Suprapubic skin (tissue), 4 donors: ENCODE results near the gene DNAJC10. TPM values are rescaled to one million over a fixed set of nuclear protein-coding genes. Genes with fewer than 3 reads are reported as not detected.
"Not testable (repeated sequence)": the region's sequence is repeated elsewhere in the genome, so short reads cannot be mapped to it uniquely, and the experiment has no call there.

Experiments
- DNase-seq, 2 donors: peaks; one replicate each; pipeline ENCODE4 v3.0.0-alpha.2; 2019; ENCODE audit warnings: low spot score in 2 of 2
- H3K27ac ChIP-seq: fragments of 200-600 bp; sonication (generic); one replicate; pipeline ENCODE4 v1.5.1; 2019
- H3K27me3 ChIP-seq: fragments of 200-600 bp; sonication (generic); one replicate; pipeline ENCODE4 v1.5.1; 2019
- H3K36me3 ChIP-seq: fragments of 200-600 bp; sonication (generic); one replicate; pipeline ENCODE4 v1.5.1; 2019
- H3K4me1 ChIP-seq: fragments of 200-600 bp; sonication (generic); one replicate; pipeline ENCODE4 v1.5.1; 2019
- H3K4me3 ChIP-seq: fragments of 200-600 bp; sonication (generic); one replicate; pipeline ENCODE4 v1.5.1; 2019; ENCODE audit warnings: mild to moderate bottlenecking
- H3K9me3 ChIP-seq: fragments of 200-600 bp; sonication (generic); one replicate; pipeline ENCODE4 v1.5.1; 2019
- EP300 ChIP-seq: sonication (generic); formaldehyde crosslinking; IDR thresholded peaks from one replicate; pipeline ENCODE4 v1.6.1; 2017; ENCODE audit warnings: antibody characterized with exemption
- POLR2A ChIP-seq, 2 donors: fragments of 450-650 bp; IDR thresholded peaks; one replicate each; pipeline ENCODE4 v1.6.1; 2017; ENCODE audit warnings: antibody characterized with exemption in 2 of 2, mild to moderate bottlenecking in 2 of 2, moderate library complexity in 2 of 2
- POLR2AphosphoS5 ChIP-seq, 3 donors: sonication (generic); formaldehyde crosslinking; IDR thresholded peaks; one replicate each; pipeline ENCODE4 v1.6.1; 2017; ENCODE audit warnings: antibody characterized with exemption in 3 of 3
- WGBS: methylation state at CpG from one replicate; pipeline ENCODE4 v1.1.5; 2018; 5-methylcytosine and 5-hydroxymethylcytosine counted together
- total RNA-seq, 4 donors: library from RNA; depleted of rRNA; stranded (reverse); fragments of >200 nt; gene quantifications; one replicate each; pipeline ENCODE4 v1.1.0, GENCODE V29; 2016
- TF ChIP-seq, protein P1 (sequence below), 2 donors: fragments of 200-600 bp in 1 of 2; fragments of 450-650 bp in 1 of 2; sonication (generic) in 1 of 2; IDR thresholded peaks; one replicate each; pipeline ENCODE4 v1.5.1; 2016 to 2019; ENCODE audit warnings: antibody characterized with exemption in 2 of 2, mild to moderate bottlenecking in 1 of 2, moderate library complexity in 1 of 2

DNAJC10 gene
- total RNA-seq, 4 donors from 2014 or later, result 25.5 to 33.4 (median 29.0) TPM

DNA sequence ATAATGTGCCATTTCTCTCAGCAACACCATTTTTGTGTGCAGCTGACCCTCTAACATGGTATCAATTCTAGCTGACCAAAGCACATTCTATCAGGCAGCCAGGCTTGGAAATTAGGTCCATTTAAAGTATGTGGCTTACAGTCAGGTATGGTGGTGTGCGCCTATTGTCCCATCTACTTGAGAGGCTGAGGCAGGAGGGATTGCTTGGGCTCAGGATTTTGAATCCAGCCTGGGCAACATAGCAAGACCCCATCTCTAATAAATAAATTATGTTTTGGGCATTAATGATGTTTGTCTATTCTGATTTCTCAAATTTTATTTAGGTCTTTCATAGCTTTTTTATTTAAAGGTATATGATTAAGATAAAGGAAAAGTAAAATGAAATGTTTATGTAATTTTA is 63.3 kb downstream of the DNAJC10 start:
- Histone ChIP-seq H3K4me3 (no peak overlapping the region), H3K4me1 (no peaks in the 10 kb centered on the region), H3K36me3 (peaks cover 20% of the 10 kb centered on the region), H3K27me3 (no peaks in the 10 kb centered on the region), H3K27ac (no peak overlapping the region), H3K9me3 (no peaks in the 10 kb centered on the region)
- DNase-seq, result no peak
- no peak for TF ChIP-seq POLR2AphosphoS5 (IDR thresholded peaks at IDR 0.05)
- TF ChIP-seq POLR2A (IDR thresholded peaks at IDR 0.05), result no peak
- TF ChIP-seq, protein P1, sequence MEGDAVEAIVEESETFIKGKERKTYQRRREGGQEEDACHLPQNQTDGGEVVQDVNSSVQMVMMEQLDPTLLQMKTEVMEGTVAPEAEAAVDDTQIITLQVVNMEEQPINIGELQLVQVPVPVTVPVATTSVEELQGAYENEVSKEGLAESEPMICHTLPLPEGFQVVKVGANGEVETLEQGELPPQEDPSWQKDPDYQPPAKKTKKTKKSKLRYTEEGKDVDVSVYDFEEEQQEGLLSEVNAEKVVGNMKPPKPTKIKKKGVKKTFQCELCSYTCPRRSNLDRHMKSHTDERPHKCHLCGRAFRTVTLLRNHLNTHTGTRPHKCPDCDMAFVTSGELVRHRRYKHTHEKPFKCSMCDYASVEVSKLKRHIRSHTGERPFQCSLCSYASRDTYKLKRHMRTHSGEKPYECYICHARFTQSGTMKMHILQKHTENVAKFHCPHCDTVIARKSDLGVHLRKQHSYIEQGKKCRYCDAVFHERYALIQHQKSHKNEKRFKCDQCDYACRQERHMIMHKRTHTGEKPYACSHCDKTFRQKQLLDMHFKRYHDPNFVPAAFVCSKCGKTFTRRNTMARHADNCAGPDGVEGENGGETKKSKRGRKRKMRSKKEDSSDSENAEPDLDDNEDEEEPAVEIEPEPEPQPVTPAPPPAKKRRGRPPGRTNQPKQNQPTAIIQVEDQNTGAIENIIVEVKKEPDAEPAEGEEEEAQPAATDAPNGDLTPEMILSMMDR (IDR thresholded peaks at IDR 0.05), result no peak
- TF ChIP-seq EP300, result no peak
- WGBS, result 94% methylated on average over 1 of the region's 1 CpG

GRCh38 chr2:182781099-182781498 is 65.0 kb downstream of the DNAJC10 start:
- not testable (repeated sequence) for H3K27ac ChIP-seq, H3K27me3 ChIP-seq, H3K9me3 ChIP-seq, DNase-seq, H3K4me1 ChIP-seq, H3K4me3 ChIP-seq
- H3K36me3 ChIP-seq, result peaks cover 16% of the 10 kb centered on the region
- 98% methylated on average over 8 of the region's 8 CpGs for WGBS

DNA sequence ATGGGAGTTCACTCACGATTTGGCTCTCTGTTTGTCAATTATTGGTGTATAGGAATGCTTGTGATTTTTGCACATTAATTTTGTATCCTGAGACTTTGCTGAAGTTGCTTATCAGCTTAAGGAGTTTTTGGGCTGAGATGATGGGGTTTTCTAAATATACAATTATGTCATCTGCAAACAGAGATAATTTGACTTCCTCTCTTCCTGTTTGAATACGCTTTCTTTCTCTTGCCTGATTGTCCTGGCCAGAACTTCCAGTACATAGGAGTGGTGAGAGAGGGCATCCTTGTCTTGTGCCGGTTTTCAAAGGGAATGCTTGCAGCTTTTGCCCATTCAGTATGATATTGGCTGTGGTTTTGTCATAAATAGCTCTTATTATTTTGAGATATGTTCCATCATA is 66.6 kb downstream of the DNAJC10 start:
- H3K27ac ChIP-seq, H3K4me3 ChIP-seq, H3K36me3 ChIP-seq, DNase-seq, H3K9me3 ChIP-seq, H3K4me1 ChIP-seq, H3K27me3 ChIP-seq: not testable (repeated sequence)
- whole genome bisulfite sequencing, result 84% methylated on average over 3 of the region's 3 CpGs

DNA sequence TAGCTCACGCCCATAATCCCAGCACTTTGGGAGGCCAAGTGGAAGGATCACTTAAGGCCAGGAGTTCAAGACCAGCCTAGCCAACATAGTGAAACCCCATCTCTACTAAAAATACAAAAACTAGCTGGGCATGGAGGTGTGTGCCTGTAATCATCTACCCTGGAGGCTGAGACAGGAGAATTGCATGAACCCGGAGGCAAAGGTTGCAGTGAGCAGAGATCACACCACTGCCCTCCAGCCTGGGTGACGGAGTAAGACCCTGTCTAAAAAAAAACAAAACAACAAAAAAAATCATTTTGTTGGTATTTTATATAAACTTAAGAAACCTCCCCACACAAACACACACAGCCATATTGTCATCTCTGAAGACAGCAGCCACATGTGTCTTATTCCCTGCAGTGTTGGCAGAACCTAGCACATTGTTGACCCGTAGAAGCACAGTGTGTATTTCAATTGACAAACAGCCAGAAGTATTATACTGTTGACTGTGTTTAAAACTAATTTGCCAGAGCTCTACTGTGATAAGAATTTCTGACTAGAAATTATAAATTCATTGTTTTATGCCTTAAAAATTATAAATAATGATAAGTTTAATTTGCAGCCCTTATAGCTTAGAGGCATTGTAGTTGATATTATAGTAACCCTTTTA is 68.1 kb downstream of the DNAJC10 start:
- 93% methylated on average over 4 of the region's 4 CpGs for WGBS
- Histone ChIP-seq H3K4me1 (no peaks in the 10 kb centered on the region), H3K27me3 (no peaks in the 10 kb centered on the region), H3K36me3 (peaks cover 2% of the 10 kb centered on the region), H3K4me3 (no peak overlapping the region), H3K9me3 (no peaks in the 10 kb centered on the region), H3K27ac (no peak overlapping the region)
- no peak for TF ChIP-seq EP300
- TF ChIP-seq, protein P1 (IDR thresholded peaks at IDR 0.05), result no peak
- TF ChIP-seq POLR2AphosphoS5 (IDR thresholded peaks at IDR 0.05), result no peak
- DNase-seq, result no peak

DNA sequence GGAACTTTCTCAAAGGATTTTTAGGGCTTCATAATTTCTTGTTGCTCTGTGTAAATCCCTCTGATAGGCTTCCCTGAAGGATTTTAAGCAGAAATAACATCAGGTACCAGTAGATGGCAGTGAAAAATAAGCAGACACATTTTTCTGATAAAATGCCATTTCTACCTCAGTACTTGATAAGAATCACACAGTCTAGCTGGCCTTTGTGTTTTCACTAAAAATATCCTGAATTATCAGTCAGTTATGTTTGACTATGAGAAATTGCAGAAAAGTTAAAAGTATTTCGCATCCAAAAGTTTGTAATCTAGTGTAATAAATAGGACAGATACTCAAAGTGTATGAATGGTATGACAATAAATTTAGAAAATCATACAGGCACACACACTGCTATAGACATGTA is 68.7 kb downstream of the DNAJC10 start:
- Histone ChIP-seq H3K4me3 (no peak overlapping the region), H3K27ac (no peak overlapping the region), H3K4me1 (no peaks in the 10 kb centered on the region), H3K36me3 (peaks cover 2% of the 10 kb centered on the region), H3K9me3 (no peaks in the 10 kb centered on the region), H3K27me3 (no peaks in the 10 kb centered on the region)
- DNase-seq, result no peak
- TF ChIP-seq, protein P1 (IDR thresholded peaks at IDR 0.05), result peak in 1 of 2 donors; percentile 24
- no peak for TF ChIP-seq EP300
- 77% methylated on average over 1 of the region's 1 CpG for WGBS

DNA sequence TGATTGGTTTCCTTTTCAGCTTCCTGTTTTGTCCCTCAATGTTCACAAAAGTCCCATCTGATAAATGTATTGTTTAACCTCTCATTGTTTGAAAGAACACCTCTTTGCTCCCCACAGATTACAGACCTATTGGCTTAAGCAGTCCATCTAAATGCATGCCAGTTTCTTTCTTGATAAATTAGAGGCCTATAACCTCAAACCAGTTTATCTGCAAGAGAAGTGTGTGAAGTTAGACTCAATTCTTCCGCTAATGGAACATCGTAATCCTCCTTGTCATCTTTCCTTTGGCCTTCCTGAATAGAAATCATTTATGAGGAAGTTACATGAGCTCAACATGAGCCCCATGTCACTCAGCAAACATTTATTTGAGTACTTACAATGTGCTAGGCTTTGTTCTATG is 76.4 kb downstream of the DNAJC10 start:
- H3K4me1 ChIP-seq, result no peaks in the 10 kb centered on the region
- DNase-seq, result no peak
- 85% methylated on average over 2 of the region's 2 CpGs for WGBS
- H3K4me3 ChIP-seq, result no peak overlapping the region
- TF ChIP-seq POLR2AphosphoS5 (IDR thresholded peaks at IDR 0.05), result no peak
- TF ChIP-seq, protein P1 (IDR thresholded peaks at IDR 0.05), result no peak
- TF ChIP-seq POLR2A (IDR thresholded peaks at IDR 0.05), result no peak
- TF ChIP-seq EP300, result no peak
- no peaks in the 10 kb centered on the region for H3K36me3 ChIP-seq
- H3K27ac ChIP-seq, result no peak overlapping the region
- no peaks in the 10 kb centered on the region for H3K9me3 ChIP-seq
- no peaks in the 10 kb centered on the region for H3K27me3 ChIP-seq
